Mesendoderm (in vitro differentiated cells): Measurements from ENCODE around the gene ALPL.

Experiments
- DNase-seq: peaks from one replicate; pipeline ENCODE4 v3.0.0; 2013
- H2AK5ac ChIP-seq: 2 replicates; pipeline ENCODE4 v1.6.1; 2013; ENCODE audit warnings: low read length, inconsistent platforms
- H2BK120ac ChIP-seq: 2 replicates; pipeline ENCODE4 v1.6.1; 2013; ENCODE audit warnings: low read depth, mild to moderate bottlenecking, low read length, moderate library complexity, mixed read lengths
- H2BK15ac ChIP-seq: replicated peaks from 2 replicates; pipeline ENCODE4 v1.6.1; 2013; ENCODE audit warnings: low read depth, mild to moderate bottlenecking, moderate library complexity
- H2BK5ac ChIP-seq: 2 replicates; pipeline ENCODE4 v1.6.1; 2013; ENCODE audit warnings: low read length, inconsistent platforms
- H3K18ac ChIP-seq: 2 replicates; pipeline ENCODE4 v1.6.1; 2013; ENCODE audit warnings: mild to moderate bottlenecking, low read length, mixed read lengths
- H3K23ac ChIP-seq: one replicate; pipeline ENCODE4 v1.6.1; 2013; ENCODE audit warnings: low read length
- H3K27ac ChIP-seq: 2 replicates; pipeline ENCODE4 v1.5.1; 2013; ENCODE audit warnings: low read depth, mild to moderate bottlenecking, inconsistent platforms, low read length, moderate library complexity
- H3K27me3 ChIP-seq: 2 replicates; pipeline ENCODE4 v1.6.1; 2013; ENCODE audit warnings: low read length, control low read depth, mild to moderate bottlenecking, inconsistent platforms; ENCODE audit not compliant: insufficient read depth, poor library complexity
- H3K36me3 ChIP-seq: 2 replicates; pipeline ENCODE4 v1.6.1; 2013; ENCODE audit warnings: low read length, inconsistent platforms; ENCODE audit not compliant: control insufficient read depth, insufficient read depth
- H3K4ac ChIP-seq: one replicate; pipeline ENCODE4 v1.6.1; 2013; ENCODE audit warnings: low read depth, mild to moderate bottlenecking, low read length, moderate library complexity
- H3K4me1 ChIP-seq: 2 replicates; pipeline ENCODE4 v1.6.1; 2013; ENCODE audit warnings: low read depth, low read length, inconsistent platforms; ENCODE audit not compliant: control insufficient read depth
- H3K4me2 ChIP-seq: 2 replicates; pipeline ENCODE4 v1.6.1; 2013; ENCODE audit warnings: low read length
- H3K4me3 ChIP-seq: 2 replicates; pipeline ENCODE4 v1.5.1; 2013; ENCODE audit warnings: mild to moderate bottlenecking, low read length
- H3K56ac ChIP-seq: one replicate; pipeline ENCODE4 v1.6.1; 2013; ENCODE audit warnings: low read length
- H3K79me1 ChIP-seq: 2 replicates; pipeline ENCODE4 v1.6.1; 2013; ENCODE audit warnings: low read length, inconsistent platforms
- H3K79me2 ChIP-seq: 2 replicates; pipeline ENCODE4 v1.6.1; 2013; ENCODE audit warnings: mild to moderate bottlenecking, low read length; ENCODE audit not compliant: control insufficient read depth, insufficient read depth
- H3K9ac ChIP-seq: 2 replicates; pipeline ENCODE4 v1.6.1; 2013; ENCODE audit warnings: low read length, inconsistent platforms
- H4K5ac ChIP-seq: one replicate; pipeline ENCODE4 v1.6.1; 2013; ENCODE audit warnings: low read length
- H4K8ac ChIP-seq: one replicate; pipeline ENCODE4 v1.6.1; 2013; ENCODE audit warnings: low read depth, mild to moderate bottlenecking, control low read depth, low read length, moderate library complexity
- WGBS: extraction: QIAGEN DNeasy Blood & Tissue Kit; methylation state at CpG from one replicate; pipeline ENCODE4 v1.1.7; 2013; ENCODE audit warnings: low lambda C conversion rate, missing lambda C conversion rate; ENCODE audit not compliant: insufficient coverage; ENCODE audit errors: extremely low coverage; 5-methylcytosine and 5-hydroxymethylcytosine counted together

The ALPL gene

DNA sequence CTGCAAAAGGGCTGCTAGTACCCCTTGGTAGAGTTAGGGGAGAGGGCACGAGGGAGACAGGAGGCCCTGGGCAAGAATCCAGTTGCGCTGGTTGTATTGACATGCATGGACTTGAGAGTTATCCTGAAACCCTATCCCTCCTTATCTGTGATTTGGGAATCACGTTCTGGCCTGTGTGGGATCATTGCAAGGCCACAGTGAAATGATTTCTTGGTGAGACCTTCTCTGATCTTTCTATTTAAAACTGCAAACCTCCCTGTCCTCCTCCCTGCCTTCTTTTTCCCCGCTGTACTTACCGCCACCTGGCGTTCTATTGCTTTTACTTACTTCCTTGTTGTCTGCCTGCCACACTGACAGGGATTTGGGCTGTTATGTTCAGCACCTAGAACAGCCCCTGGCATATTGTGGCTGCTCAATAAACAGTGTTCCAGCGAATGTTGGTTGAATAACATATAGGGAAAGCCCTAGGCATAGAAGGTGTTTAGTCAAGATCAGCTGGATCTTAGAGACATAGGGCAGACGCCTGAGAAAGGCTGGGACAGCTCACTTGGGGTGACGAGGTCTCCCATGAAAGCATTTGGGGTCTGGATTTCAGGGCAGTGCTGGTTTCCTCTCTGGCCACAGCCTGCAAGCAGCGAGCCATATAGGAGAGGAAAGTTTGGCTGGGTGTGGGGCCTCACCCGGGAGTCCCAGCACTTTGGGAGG lies 25.6 kb downstream of the ALPL start:
- Histone ChIP-seq H3K79me1 (peaks cover 4% of the 10 kb centered on the region), H3K4me1 (peaks cover 4% of the 10 kb centered on the region), H3K56ac (peak overlapping the region; percentile 47), H3K4me3 (no peak overlapping the region), H3K4me2 (no peak overlapping the region), H3K27ac (no peak overlapping the region), H2BK15ac (no peak overlapping the region), H4K5ac (no peak overlapping the region), H3K36me3 (no peaks in the 10 kb centered on the region), H3K27me3 (no peaks in the 10 kb centered on the region), H2BK5ac (no peak overlapping the region), H3K18ac (no peak overlapping the region), H2BK120ac (no peak overlapping the region), H3K79me2 (peaks cover 2% of the 10 kb centered on the region), H3K9ac (no peak overlapping the region), H4K8ac (no peak overlapping the region), H3K4ac (no peak overlapping the region), H3K23ac (no peak overlapping the region), H2AK5ac (no peak overlapping the region)
- WGBS: no CpG with 5 or more reads among the region's 11 CpGs
- DNase-seq: peak; percentile 87

GRCh38 chr1:21536218-21536617 lies 27.0 kb downstream of the ALPL start:
- Histone ChIP-seq H3K79me1 (peaks cover 10% of the 10 kb centered on the region), H4K8ac (no peak overlapping the region)

DNA sequence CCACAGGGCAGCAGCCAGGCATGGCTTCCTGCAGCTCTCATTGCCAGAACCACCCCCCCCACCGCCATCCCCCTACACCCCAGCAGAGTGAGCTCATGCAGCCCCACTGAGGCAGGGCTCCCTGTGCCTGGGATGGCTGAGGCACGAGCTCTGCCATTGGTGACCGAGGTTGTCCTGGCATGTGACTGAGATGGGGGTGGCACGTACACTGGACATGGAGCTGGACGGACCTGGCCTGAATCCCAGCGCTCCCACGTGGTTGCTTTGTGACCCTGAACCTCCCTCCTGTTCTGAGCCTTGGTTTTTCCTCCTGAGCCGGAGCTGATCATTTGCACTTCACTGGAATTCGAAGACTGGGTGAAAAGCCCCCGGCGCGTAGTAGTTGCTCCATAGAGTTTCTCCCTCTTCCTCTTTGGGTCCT lies 28.3 kb downstream of the ALPL start:
- H3K23ac ChIP-seq: no peak overlapping the region
- WGBS: no CpG with 5 or more reads among the region's 12 CpGs
- DNase-seq: no peak

More at GRCh38 chr1:21536218-21536617, 27.0 kb downstream of the ALPL start:
- H3K56ac ChIP-seq: no peak overlapping the region
- no peak overlapping the region for H3K4me2 ChIP-seq
- H3K4ac ChIP-seq: no peak overlapping the region
- no peaks in the 10 kb centered on the region for H3K36me3 ChIP-seq
- no peak overlapping the region for H2BK120ac ChIP-seq
- H3K79me2 ChIP-seq: peaks cover 2% of the 10 kb centered on the region
- H2BK15ac ChIP-seq: no peak overlapping the region
- H2AK5ac ChIP-seq: no peak overlapping the region
- H4K5ac ChIP-seq: no peak overlapping the region
- H3K4me1 ChIP-seq: no peaks in the 10 kb centered on the region
- no peak overlapping the region for H3K9ac ChIP-seq
- DNase-seq: no peak
- no peak overlapping the region for H3K23ac ChIP-seq
- H3K18ac ChIP-seq: no peak overlapping the region
- no peaks in the 10 kb centered on the region for H3K27me3 ChIP-seq
- H3K27ac ChIP-seq: no peak overlapping the region
- H2BK5ac ChIP-seq: no peak overlapping the region
- WGBS: no CpG with 5 or more reads among the region's 2 CpGs
- no peak overlapping the region for H3K4me3 ChIP-seq

DNA sequence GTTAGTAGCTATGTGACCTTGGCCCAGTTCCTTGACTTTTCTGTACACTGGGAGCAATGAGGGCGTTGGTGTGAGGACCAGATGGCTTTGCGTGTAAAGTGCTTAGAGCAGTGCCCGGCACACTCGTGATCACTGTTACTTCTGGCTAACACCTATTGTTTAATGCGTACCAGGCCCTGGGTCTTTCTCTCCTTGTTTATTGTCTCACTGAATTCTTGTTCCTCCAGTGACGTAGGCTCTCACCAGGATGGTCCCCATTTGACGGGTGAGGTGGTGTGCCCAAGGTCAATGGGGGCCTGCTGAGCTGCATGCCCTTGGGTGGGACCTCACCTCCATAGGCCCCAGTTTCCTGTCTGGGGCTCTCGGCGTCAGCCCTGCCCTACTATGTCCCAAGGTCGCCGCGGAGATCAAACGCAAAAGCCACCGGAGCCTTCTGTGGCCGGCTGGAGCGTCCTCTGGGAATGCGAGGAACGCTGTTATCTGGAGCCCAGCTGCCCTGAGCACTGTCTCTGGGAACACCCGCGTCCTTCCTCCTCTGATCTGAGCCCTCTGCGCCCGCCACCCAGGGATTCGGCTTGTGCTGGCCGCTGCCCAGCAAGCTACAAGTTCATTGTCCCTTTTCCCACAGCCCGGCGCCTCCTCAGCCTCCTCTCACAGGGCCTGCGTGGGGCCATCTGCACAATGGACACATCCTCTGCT lies 28.9 kb downstream of the ALPL start:
- Histone ChIP-seq H2BK5ac (no peak overlapping the region), H3K9ac (no peak overlapping the region), H2BK120ac (no peak overlapping the region), H2BK15ac (no peak overlapping the region), H4K8ac (no peak overlapping the region), H3K18ac (no peak overlapping the region), H3K27ac (no peak overlapping the region), H3K4me2 (no peak overlapping the region), H3K36me3 (no peaks in the 10 kb centered on the region), H3K4me1 (no peaks in the 10 kb centered on the region), H3K79me1 (peaks cover 8% of the 10 kb centered on the region), H4K5ac (no peak overlapping the region), H3K79me2 (peaks cover 2% of the 10 kb centered on the region), H2AK5ac (no peak overlapping the region), H3K56ac (peak overlapping the region; percentile 36), H3K4me3 (no peak overlapping the region), H3K27me3 (no peaks in the 10 kb centered on the region), H3K4ac (no peak overlapping the region), H3K23ac (no peak overlapping the region)
- peak; percentile 57 for DNase-seq
- no CpG with 5 or more reads among the region's 27 CpGs for WGBS

More for the DNA sequence above, 28.3 kb downstream of the ALPL start:
- Histone ChIP-seq H4K8ac (no peak overlapping the region), H3K27ac (no peak overlapping the region), H3K27me3 (no peaks in the 10 kb centered on the region), H3K18ac (no peak overlapping the region), H3K79me1 (peaks cover 8% of the 10 kb centered on the region), H3K4me1 (no peaks in the 10 kb centered on the region), H2BK120ac (no peak overlapping the region), H2BK5ac (no peak overlapping the region), H3K9ac (no peak overlapping the region), H2AK5ac (no peak overlapping the region), H3K4me2 (no peak overlapping the region), H3K4me3 (no peak overlapping the region), H3K56ac (peak overlapping the region; percentile 35), H4K5ac (no peak overlapping the region), H3K4ac (no peak overlapping the region), H3K79me2 (peaks cover 2% of the 10 kb centered on the region), H2BK15ac (no peak overlapping the region), H3K36me3 (no peaks in the 10 kb centered on the region)

DNA sequence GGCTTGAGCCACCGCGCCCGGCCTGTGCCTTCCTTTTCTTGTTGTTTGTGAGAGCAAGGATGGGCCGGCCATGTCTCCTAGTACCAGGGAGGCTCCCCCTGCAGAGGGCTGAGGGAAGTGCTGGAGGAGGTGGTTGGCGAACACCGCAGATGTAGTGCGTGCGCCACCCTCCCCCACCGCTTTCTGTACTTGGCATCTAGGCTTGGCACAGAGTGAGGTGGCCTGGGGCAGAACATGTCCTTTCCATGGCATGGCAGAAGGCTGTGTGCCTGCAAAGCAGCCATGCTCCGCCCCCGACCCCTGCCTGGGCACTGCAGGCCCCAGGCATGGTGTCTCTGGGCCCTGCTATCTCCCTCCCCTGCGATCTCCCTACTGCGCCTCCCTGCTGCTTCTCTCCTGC lies 30.7 kb downstream of the ALPL start:
- H3K18ac ChIP-seq: no peak overlapping the region
- no CpG with 5 or more reads among the region's 13 CpGs for WGBS
- H3K4ac ChIP-seq: no peak overlapping the region
- no peak overlapping the region for H3K23ac ChIP-seq
- peaks cover 2% of the 10 kb centered on the region for H3K79me2 ChIP-seq
- no peak overlapping the region for H4K5ac ChIP-seq
- no peak overlapping the region for H3K27ac ChIP-seq
- no peaks in the 10 kb centered on the region for H3K36me3 ChIP-seq
- no peak overlapping the region for H2AK5ac ChIP-seq
- no peak overlapping the region for H3K4me3 ChIP-seq
- H3K4me2 ChIP-seq: no peak overlapping the region
- DNase-seq: peak; percentile 67
- no peak overlapping the region for H3K56ac ChIP-seq
- no peaks in the 10 kb centered on the region for H3K27me3 ChIP-seq
- H3K9ac ChIP-seq: no peak overlapping the region
- peaks cover 13% of the 10 kb centered on the region for H3K79me1 ChIP-seq
- H2BK120ac ChIP-seq: no peak overlapping the region
- H3K4me1 ChIP-seq: no peaks in the 10 kb centered on the region
- no peak overlapping the region for H2BK15ac ChIP-seq
- H2BK5ac ChIP-seq: no peak overlapping the region
- no peak overlapping the region for H4K8ac ChIP-seq
